ENCODE results near the gene CD248.

The CD248 gene

GRCh38 chr11:66315921-66316811 lies 678 bp downstream of the CD248 start:
- TF ChIP-seq, protein P1, sequence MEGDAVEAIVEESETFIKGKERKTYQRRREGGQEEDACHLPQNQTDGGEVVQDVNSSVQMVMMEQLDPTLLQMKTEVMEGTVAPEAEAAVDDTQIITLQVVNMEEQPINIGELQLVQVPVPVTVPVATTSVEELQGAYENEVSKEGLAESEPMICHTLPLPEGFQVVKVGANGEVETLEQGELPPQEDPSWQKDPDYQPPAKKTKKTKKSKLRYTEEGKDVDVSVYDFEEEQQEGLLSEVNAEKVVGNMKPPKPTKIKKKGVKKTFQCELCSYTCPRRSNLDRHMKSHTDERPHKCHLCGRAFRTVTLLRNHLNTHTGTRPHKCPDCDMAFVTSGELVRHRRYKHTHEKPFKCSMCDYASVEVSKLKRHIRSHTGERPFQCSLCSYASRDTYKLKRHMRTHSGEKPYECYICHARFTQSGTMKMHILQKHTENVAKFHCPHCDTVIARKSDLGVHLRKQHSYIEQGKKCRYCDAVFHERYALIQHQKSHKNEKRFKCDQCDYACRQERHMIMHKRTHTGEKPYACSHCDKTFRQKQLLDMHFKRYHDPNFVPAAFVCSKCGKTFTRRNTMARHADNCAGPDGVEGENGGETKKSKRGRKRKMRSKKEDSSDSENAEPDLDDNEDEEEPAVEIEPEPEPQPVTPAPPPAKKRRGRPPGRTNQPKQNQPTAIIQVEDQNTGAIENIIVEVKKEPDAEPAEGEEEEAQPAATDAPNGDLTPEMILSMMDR (conservative IDR thresholded peaks at IDR 0.05), result no peak
- TF ChIP-seq ZFX (IDR thresholded peaks at IDR 0.05), result no peak
- H3K27ac ChIP-seq, result no peak overlapping the region

GRCh38 chr11:66315498-66315885 lies 1.4 kb downstream of the CD248 start:
- no peak overlapping the region for H3K27ac ChIP-seq
- no peak for TF ChIP-seq ZFX (IDR thresholded peaks at IDR 0.05)
- TF ChIP-seq, protein P1 (conservative IDR thresholded peaks at IDR 0.05), result no peak

DNA sequence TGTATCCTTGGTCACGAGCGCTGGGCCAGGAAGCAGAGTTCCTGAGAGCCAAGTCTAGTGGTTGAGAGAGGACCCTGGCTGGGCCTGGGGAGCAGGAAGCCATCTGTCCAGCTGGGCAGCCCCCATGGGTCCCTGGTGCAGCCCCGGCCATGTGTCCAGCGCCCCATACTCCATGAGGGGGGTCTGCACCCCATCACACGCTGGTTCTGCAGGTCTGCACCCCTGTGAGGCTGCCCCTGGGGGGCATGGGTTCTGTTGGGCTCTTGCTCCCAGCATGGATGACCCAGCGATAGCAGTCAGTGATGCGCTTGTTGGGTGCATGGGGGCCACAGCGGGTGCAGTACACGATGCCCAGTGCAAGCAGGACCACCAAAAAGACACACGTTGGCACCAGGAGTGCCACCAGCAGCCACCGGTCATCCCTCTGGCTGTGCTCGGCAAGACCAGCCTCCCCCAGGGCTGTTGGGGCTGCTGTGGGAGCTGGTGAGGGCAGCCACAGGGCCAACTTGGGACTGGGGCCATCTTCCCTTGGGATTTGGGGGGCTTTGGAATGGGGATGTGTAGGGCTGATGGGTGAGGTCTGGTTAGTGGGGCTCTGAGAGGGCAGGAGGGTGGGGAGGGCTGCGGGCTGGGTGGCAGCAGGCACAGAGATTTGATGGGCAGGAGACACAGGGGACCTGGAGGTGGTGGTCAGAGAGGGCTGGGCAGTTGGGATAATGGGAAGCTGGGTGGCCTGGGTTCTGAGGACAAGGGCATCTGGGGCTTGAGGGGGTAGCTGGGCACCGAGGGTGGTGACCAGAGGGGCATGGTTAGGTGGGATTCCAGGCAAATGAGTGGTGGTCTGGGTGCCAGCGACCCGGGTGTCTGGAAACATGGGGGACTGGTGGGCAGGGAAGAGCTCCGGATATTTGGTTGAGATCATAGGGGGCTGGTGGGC lies 2.0 kb downstream of the CD248 start:
- H3K27ac ChIP-seq, result no peak overlapping the region

DNA sequence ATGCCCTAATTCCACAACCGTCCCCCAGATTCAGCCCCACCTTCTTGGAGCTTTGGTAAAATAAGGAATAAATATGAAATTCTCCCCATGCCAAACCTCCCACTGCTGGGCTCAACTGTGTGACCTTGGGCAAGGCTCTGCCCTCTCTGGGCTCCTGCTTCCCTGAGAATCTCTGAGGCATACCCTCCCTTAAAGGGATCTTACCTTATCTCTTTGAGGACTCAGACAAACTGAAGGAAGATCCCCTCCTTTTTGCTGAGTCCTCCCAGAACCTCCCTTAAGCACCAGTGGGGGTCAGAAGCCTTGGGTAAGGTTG lies 2.7 kb downstream of the CD248 start:
- TF ChIP-seq, protein P1 (conservative IDR thresholded peaks at IDR 0.05), result no peak
- no peak for TF ChIP-seq ZFX (IDR thresholded peaks at IDR 0.05)
- H3K27ac ChIP-seq, result no peak overlapping the region

More for the DNA sequence above, 2.0 kb downstream of the CD248 start:
- TF ChIP-seq ZFX (IDR thresholded peaks at IDR 0.05), result no peak
- TF ChIP-seq, protein P1 (conservative IDR thresholded peaks at IDR 0.05), result no peak

DNA sequence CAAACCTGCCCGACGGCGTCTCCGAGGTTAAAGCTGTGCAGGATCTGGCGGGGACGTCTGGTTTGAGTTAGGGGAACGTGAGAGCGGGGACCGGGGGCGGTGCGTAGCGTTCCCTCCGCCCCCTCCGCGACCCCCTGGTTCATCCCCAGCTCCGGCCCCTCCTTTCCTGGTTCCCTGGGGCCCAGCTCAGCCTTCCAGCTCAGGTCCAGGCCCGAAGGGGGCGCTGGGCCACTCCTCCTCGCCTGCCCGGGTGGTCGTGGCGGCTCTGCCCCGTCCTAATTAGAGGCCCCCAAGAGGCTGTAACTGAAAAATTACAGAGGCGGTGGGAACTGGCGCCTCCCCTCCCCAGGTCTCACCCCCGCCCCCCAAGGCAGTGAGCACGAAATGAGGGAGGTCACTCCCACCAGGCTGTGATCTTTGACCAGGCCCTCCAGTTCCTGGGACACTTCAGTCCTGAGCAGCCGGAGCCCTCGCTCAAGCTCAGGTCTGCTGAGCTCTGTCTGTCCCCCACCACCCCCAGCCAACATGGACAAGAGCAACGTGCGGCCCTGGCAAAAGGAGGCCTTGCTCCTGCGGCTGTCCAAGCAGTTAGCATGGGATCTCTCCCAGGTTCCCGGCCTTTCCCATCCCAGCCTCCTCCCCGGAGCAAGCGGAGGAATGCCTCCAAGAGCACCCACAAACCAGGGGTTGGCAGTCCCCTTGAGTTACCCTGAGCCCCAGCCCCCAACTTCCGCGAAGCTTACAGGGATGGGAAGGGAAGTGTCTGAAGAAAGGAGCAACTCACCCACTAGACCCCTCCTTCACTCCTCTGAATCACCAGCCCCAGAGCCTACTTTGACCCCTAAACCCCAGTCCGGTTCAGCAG lies 3.3 kb downstream of the CD248 start:
- peak overlapping the region; percentile 23 for H3K27ac ChIP-seq
- TF ChIP-seq ZFX (IDR thresholded peaks at IDR 0.05), result no peak
- TF ChIP-seq, protein P1 (conservative IDR thresholded peaks at IDR 0.05), result no peak

- peak overlapping the region; percentile 48 for H3K27ac ChIP-seq
These were observed 4.1 kb downstream of the CD248 start for GRCh38 chr11:66312549-66313320.

More at GRCh38 chr11:66312549-66313320, 4.1 kb downstream of the CD248 start:
- TF ChIP-seq, protein P1 (conservative IDR thresholded peaks at IDR 0.05), result no peak
- TF ChIP-seq ZFX (IDR thresholded peaks at IDR 0.05), result no peak

Measured in C4-2B (cell line).